WTC11 (cell line): ENCODE measurements around the gene TUBB. TPM values are rescaled to one million over a fixed set of nuclear protein-coding genes. Genes with fewer than 3 reads are reported as not detected.

Source experiments
- ATAC-seq: fragments of 200-7000 bp; cut with Tn5 transposase; 2 replicates; pipeline ENCODE4 v1.10.0; 2021; ENCODE audit warnings: mild to moderate bottlenecking, moderate library complexity
- CTCF ChIA-PET: fragments of 300-600 bp; sonication (Branson Sonifier 250); formaldehyde crosslinking; loops from one replicate; lab custom pipeline; 2021; ENCODE audit warnings: antibody characterized with exemption; lab: Charles Lee
- POLR2A ChIA-PET: fragments of 350-600 bp; sonication (Branson Sonifier 250); formaldehyde crosslinking; loops from one replicate; lab custom pipeline; 2021; ENCODE audit warnings: antibody characterized with exemption; lab: Charles Lee
- DNase-seq: peaks from one replicate; pipeline ENCODE4 v3.0.0; 2021; ENCODE audit warnings: low spot score
- H3K27ac Mint-ChIP-seq: 2 replicates; pipeline ENCODE4 v1.8.0; 2021; ENCODE audit warnings: mixed read lengths
- H3K27me3 Mint-ChIP-seq: 2 replicates; pipeline ENCODE4 v1.8.0; 2021; ENCODE audit warnings: low read depth, mild to moderate bottlenecking, moderate library complexity, mixed read lengths
- H3K36me3 Mint-ChIP-seq: 2 replicates; pipeline ENCODE4 v1.8.0; 2021; ENCODE audit warnings: mixed read lengths
- H3K4me1 Mint-ChIP-seq: 2 replicates; pipeline ENCODE4 v1.8.0; 2022; ENCODE audit warnings: mixed read lengths
- H3K4me3 Mint-ChIP-seq: 2 replicates; pipeline ENCODE4 v1.8.0; 2021; ENCODE audit warnings: mild to moderate bottlenecking, moderate library complexity, mixed read lengths
- H3K9me3 Mint-ChIP-seq: 2 replicates; pipeline ENCODE4 v1.8.0; 2021; ENCODE audit warnings: mixed read lengths
- EMX1 ChIP-seq: fragments of 250-450 bp; sonication (Bioruptor Pico); IDR thresholded peaks from 2 replicates; pipeline ENCODE4 v1.8.0; 2021; ENCODE audit warnings: mild to moderate bottlenecking
- ESRRA ChIP-seq: sonication (generic); formaldehyde crosslinking; IDR thresholded peaks from 2 replicates; pipeline ENCODE4 v1.8.1; 2022; ENCODE audit warnings: mild to moderate bottlenecking, missing genetic modification reagents, borderline replicate concordance
- ETV6 ChIP-seq: sonication (generic); formaldehyde crosslinking; IDR thresholded peaks from 2 replicates; pipeline ENCODE4 v1.8.1; 2022; ENCODE audit warnings: mild to moderate bottlenecking, missing genetic modification reagents
- GABPB1 ChIP-seq: sonication (generic); formaldehyde crosslinking; IDR thresholded peaks from 2 replicates; pipeline ENCODE4 v1.8.1; 2023; ENCODE audit warnings: mild to moderate bottlenecking, missing genetic modification reagents
- HMGA2 ChIP-seq: fragments of 250-450 bp; sonication (Bioruptor Pico); IDR thresholded peaks from 2 replicates; pipeline ENCODE4 v1.4.0; 2021; ENCODE audit warnings: mild to moderate bottlenecking, moderate library complexity
- JUN ChIP-seq: sonication (generic); formaldehyde crosslinking; IDR thresholded peaks from 2 replicates; pipeline ENCODE4 v1.8.0; 2023; ENCODE audit warnings: mild to moderate bottlenecking, missing genetic modification reagents
- NFYB ChIP-seq: sonication (generic); formaldehyde crosslinking; conservative IDR thresholded peaks from 2 replicates; pipeline ENCODE4 v1.8.0; 2022; ENCODE audit warnings: low read depth, missing genetic modification reagents
- NR1H2 ChIP-seq: sonication (generic); formaldehyde crosslinking; IDR thresholded peaks from 2 replicates; pipeline ENCODE4 v1.9.0; 2021; ENCODE audit warnings: mild to moderate bottlenecking, moderate library complexity, missing genetic modification reagents
- NR2C2 ChIP-seq: sonication (generic); formaldehyde crosslinking; IDR thresholded peaks from 2 replicates; pipeline ENCODE4 v1.8.0; 2022; ENCODE audit warnings: mild to moderate bottlenecking, missing genetic modification reagents
- NR3C1 ChIP-seq: sonication (generic); formaldehyde crosslinking; conservative IDR thresholded peaks from 2 replicates; pipeline ENCODE4 v1.8.1; 2023; ENCODE audit warnings: low read depth, mild to moderate bottlenecking, missing genetic modification reagents
- OVOL2 ChIP-seq: fragments of 250-450 bp; sonication (Bioruptor Pico); IDR thresholded peaks from 2 replicates; pipeline ENCODE4 v1.9.0; 2021; ENCODE audit warnings: mild to moderate bottlenecking, borderline replicate concordance
- TCF7 ChIP-seq: sonication (generic); formaldehyde crosslinking; IDR thresholded peaks from 2 replicates; pipeline ENCODE4 v1.8.0; 2022; ENCODE audit warnings: mild to moderate bottlenecking, low read depth, missing genetic modification reagents, moderate library complexity
- ZNF263 ChIP-seq: sonication (generic); formaldehyde crosslinking; IDR thresholded peaks from 2 replicates; pipeline ENCODE4 v1.8.1; 2022; ENCODE audit warnings: low read depth, mild to moderate bottlenecking, moderate library complexity, missing genetic modification reagents
- total RNA-seq: library from RNA; stranded (reverse); gene quantifications from 3 replicates; pipeline ENCODE4 v1.2.3, GENCODE V29; 2021
- TF ChIP-seq, protein P1 (sequence below): sonication (generic); formaldehyde crosslinking; IDR thresholded peaks from 2 replicates; pipeline ENCODE4 v1.8.0; 2022; ENCODE audit warnings: mild to moderate bottlenecking, missing genetic modification reagents
- TF ChIP-seq, protein P2 (sequence below): fragments of 250-450 bp; sonication (Bioruptor Pico); IDR thresholded peaks from 2 replicates; pipeline ENCODE4 v2.1.2; 2022; ENCODE audit warnings: mild to moderate bottlenecking, moderate library complexity
- TF ChIP-seq, protein P3 (sequence below): sonication (generic); formaldehyde crosslinking; IDR thresholded peaks from 2 replicates; pipeline ENCODE4 v1.8.1; 2022; ENCODE audit warnings: mild to moderate bottlenecking, moderate library complexity, missing genetic modification reagents
- TF ChIP-seq, protein P4 (sequence below): sonication (generic); formaldehyde crosslinking; IDR thresholded peaks from 2 replicates; pipeline ENCODE4 v1.8.1; 2022; ENCODE audit warnings: low read depth, mild to moderate bottlenecking, moderate library complexity, missing genetic modification reagents, borderline replicate concordance

TUBB gene
- total RNA-seq, 1 experiment from 2014 or later = 1,503 TPM

DNA sequence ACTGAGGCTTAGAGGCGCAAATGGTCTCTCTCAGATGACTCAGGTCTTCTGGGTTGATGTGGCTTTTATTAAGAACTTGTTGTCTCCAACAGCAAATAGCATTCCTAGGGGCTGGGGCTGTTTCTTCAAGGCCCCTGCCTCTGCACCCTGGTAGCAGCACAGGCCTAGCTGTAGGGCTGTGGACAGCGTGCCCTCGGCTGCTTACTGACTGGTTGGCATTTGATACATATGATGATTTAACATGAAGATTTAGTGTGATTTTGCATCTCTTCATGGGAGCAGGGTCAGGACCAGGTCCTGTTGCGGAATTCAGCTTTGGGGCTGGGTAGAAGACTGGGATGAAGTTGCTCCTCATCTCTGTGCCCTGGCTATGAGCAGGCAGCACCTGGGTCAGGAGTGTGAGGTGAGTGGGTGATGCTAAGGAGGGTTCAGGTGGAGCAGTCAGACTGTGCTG, 48.5 kb downstream of the TUBB start:
- ChIA-PET CTCF (interaction anchor here (1.5 kb wide), 1 partner anchor 38 kb away, joined by 4 read pairs; no protein-coding TSS in a partner anchor), POLR2A (interaction anchor here (1.2 kb wide), 1 partner anchor 403 kb away, joined by 3 read pairs; no protein-coding TSS in a partner anchor)
- Mint-ChIP-seq H3K9me3 (peaks cover 8% of the 10 kb centered on the region; the same call in 1 of the 2 replicates), H3K4me3 (no peak overlapping the region), H3K27ac (peak overlapping the region; percentile 2; the same call in 1 of the 2 replicates), H3K36me3 (peaks cover 4% of the 10 kb centered on the region; the same call in 1 of the 2 replicates), H3K27me3 (no peaks in the 10 kb centered on the region; the same call in 1 of the 2 replicates), H3K4me1 (peaks cover 52% of the 10 kb centered on the region)
- ATAC-seq = no peak
- no peak for TF ChIP-seq ZNF263 (CRISPR knock-in tag)
- TF ChIP-seq TCF7 (CRISPR knock-in tag) = no peak
- DNase-seq = no peak

DNA sequence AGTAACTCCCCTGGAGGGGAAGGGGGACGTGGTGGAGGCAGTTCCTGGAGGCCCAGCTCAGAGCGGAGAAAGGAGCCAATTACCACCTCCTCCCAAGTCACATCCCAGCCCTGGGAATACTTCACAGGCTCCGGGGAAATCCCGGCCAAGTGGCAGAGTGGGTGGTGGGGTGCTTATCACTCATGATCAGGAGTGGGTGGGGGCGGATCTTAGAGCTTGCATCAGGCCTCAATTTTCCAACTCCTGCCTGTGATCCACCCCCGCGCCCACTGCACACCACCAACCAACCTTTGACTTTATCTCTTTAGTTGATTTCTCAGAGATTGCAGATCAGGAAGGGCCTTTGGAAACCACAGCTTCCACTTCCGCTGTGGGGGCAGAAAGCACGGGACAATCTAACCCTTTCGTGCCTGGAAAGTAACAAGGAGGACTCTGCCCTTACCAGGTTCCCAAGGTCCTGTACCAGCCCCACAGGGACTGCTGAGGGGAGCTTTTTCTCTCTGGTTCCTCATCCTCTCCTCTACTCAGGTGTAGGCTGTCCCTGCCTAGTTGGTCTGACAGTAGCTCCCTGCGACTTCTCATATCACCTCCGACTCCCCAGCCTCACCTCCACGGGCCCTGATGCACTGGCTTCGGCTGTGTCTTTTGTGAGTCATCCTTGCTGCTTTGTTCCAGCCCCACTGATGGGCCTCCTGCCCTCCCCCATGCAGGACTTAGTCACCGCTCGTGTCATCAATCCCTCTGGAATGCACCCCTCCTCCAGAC, 49.1 kb downstream of the TUBB start:
- no peak overlapping the region for H3K4me3 Mint-ChIP-seq
- CTCF ChIA-PET = interaction anchor here (0.8 to 1.5 kb wide), 2 partner anchors 38 to 90 kb away, joined by 3 to 4 read pairs; no protein-coding TSS in a partner anchor
- POLR2A ChIA-PET = interaction anchor here (1.2 kb wide), 1 partner anchor 403 kb away, joined by 3 read pairs; no protein-coding TSS in a partner anchor
- peaks cover 50% of the 10 kb centered on the region for H3K4me1 Mint-ChIP-seq
- H3K9me3 Mint-ChIP-seq = peaks cover 7% of the 10 kb centered on the region; the same call in 1 of the 2 replicates
- peak; percentile 57 for ATAC-seq
- TF ChIP-seq, protein P1, sequence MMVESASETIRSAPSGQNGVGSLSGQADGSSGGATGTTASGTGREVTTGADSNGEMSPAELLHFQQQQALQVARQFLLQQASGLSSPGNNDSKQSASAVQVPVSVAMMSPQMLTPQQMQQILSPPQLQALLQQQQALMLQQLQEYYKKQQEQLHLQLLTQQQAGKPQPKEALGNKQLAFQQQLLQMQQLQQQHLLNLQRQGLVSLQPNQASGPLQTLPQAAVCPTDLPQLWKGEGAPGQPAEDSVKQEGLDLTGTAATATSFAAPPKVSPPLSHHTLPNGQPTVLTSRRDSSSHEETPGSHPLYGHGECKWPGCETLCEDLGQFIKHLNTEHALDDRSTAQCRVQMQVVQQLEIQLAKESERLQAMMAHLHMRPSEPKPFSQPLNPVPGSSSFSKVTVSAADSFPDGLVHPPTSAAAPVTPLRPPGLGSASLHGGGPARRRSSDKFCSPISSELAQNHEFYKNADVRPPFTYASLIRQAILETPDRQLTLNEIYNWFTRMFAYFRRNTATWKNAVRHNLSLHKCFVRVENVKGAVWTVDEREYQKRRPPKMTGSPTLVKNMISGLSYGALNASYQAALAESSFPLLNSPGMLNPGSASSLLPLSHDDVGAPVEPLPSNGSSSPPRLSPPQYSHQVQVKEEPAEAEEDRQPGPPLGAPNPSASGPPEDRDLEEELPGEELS (CRISPR knock-in tag) = no peak
- TF ChIP-seq GABPB1 (CRISPR knock-in tag) (peak; percentile 78), NR1H2 (no peak)
- H3K27me3 Mint-ChIP-seq = no peaks in the 10 kb centered on the region; the same call in 1 of the 2 replicates
- peak overlapping the region; percentile 77 for H3K27ac Mint-ChIP-seq
- DNase-seq = no peak
- H3K36me3 Mint-ChIP-seq = peaks cover 3% of the 10 kb centered on the region; the same call in 1 of the 2 replicates

DNA sequence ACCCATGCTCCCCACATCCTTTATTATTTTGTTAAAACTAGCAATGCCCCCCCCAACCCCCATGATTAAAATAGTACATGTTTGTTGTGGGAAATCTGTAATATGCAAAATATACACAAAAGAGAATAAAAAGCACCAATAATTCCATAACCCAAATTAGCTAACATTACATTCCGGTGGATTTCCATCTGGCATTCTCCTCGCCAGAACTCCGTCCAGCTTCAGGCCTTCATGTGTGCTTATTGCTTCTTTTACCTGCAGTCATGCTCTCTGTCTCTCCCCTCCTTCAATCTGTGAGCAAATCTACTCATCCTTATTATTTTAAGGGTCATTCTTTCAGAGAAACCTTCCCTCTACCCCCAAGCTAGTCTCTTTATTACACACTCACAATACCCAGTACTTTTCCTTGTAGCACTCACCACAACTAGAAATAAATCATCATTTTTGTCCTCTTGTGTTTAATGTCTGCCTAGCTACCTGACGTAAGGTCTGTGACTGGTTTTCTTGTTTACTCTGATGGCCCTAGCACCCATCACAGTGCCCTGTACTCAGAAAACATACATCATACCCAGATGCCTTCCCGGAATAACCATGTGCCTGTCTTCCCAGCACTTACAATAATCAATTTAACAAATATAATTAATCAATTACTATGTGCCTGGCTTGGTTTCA, 49.8 kb downstream of the TUBB start:
- POLR2A ChIA-PET = no interaction called here
- TF ChIP-seq, protein P2, sequence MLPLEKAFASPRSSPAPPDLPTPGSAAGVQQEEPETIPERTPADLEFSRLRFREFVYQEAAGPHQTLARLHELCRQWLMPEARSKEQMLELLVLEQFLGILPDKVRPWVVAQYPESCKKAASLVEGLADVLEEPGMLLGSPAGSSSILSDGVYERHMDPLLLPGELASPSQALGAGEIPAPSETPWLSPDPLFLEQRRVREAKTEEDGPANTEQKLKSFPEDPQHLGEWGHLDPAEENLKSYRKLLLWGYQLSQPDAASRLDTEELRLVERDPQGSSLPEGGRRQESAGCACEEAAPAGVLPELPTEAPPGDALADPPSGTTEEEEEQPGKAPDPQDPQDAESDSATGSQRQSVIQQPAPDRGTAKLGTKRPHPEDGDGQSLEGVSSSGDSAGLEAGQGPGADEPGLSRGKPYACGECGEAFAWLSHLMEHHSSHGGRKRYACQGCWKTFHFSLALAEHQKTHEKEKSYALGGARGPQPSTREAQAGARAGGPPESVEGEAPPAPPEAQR (CRISPR knock-in tag) = no peak
- TF ChIP-seq ESRRA (no peak), NR2C2 (CRISPR knock-in tag) (no peak), JUN (CRISPR knock-in tag) (no peak), HMGA2 (CRISPR knock-in tag) (no peak), ETV6 (no peak), EMX1 (no peak), NFYB (CRISPR knock-in tag) (no peak), OVOL2 (CRISPR knock-in tag) (no peak), NR1H2 (no peak), NR3C1 (CRISPR knock-in tag) (no peak)
- TF ChIP-seq, protein P3, sequence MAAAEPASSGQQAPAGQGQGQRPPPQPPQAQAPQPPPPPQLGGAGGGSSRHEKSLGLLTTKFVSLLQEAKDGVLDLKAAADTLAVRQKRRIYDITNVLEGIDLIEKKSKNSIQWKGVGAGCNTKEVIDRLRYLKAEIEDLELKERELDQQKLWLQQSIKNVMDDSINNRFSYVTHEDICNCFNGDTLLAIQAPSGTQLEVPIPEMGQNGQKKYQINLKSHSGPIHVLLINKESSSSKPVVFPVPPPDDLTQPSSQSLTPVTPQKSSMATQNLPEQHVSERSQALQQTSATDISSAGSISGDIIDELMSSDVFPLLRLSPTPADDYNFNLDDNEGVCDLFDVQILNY (CRISPR knock-in tag) = no peak
- TF ChIP-seq, protein P4, sequence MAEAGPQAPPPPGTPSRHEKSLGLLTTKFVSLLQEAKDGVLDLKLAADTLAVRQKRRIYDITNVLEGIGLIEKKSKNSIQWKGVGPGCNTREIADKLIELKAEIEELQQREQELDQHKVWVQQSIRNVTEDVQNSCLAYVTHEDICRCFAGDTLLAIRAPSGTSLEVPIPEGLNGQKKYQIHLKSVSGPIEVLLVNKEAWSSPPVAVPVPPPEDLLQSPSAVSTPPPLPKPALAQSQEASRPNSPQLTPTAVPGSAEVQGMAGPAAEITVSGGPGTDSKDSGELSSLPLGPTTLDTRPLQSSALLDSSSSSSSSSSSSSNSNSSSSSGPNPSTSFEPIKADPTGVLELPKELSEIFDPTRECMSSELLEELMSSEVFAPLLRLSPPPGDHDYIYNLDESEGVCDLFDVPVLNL (CRISPR knock-in tag) = no peak
- TF ChIP-seq, protein P1 (CRISPR knock-in tag) = no peak
- CTCF ChIA-PET = interaction anchor here (0.8 to 1.5 kb wide), 2 partner anchors 39 to 91 kb away, joined by 3 to 4 read pairs; no protein-coding TSS in a partner anchor
- H3K4me3 Mint-ChIP-seq = no peak overlapping the region
- ATAC-seq (no peak), DNase-seq (no peak)
- no peaks in the 10 kb centered on the region; the same call in 1 of the 2 replicates for H3K27me3 Mint-ChIP-seq
- H3K36me3 Mint-ChIP-seq = no peaks in the 10 kb centered on the region
- no peak overlapping the region for H3K27ac Mint-ChIP-seq
- H3K4me1 Mint-ChIP-seq = peaks cover 45% of the 10 kb centered on the region
- peaks cover 4% of the 10 kb centered on the region; the same call in 1 of the 2 replicates for H3K9me3 Mint-ChIP-seq
